Stimulated activated CD8-positive, alpha-beta memory T cell treated with anti-CD3 and anti-CD28 coated beads, Interleukin-7, amount 100 ng/mL, for 1 hour (primary cell): ENCODE data around the gene IFI27.
"Not testable (repeated sequence)": the region's sequence is repeated elsewhere in the genome, so short reads cannot be mapped to it uniquely, and the experiment has no call there.

ENCODE experiments used
- DNase-seq, 2 donors: peaks; one replicate each; pipeline ENCODE4 v3.0.0-alpha.2; 2020; ENCODE audit warnings: low read depth in 2 of 2

IFI27 gene

GRCh38 chr14:94110552-94111181 is at the start of gene IFI27:
TSS of gene IFI27 (plus strand) at chr14:94110736.
- DNase-seq: no peak

- DNase-seq: no peak
Observed at GRCh38 chr14:94062344-94062940, 48.1 kb upstream of the IFI27 start.

- DNase-seq: no peak
Observed at GRCh38 chr14:94066089-94066676, 44.4 kb upstream of the IFI27 start.

GRCh38 chr14:94072076-94072475 is 38.5 kb upstream of the IFI27 start:
- not testable (repeated sequence) for DNase-seq

GRCh38 chr14:94074534-94074933 is 36.0 kb upstream of the IFI27 start:
- DNase-seq: no peak

GRCh38 chr14:94075008-94075407 is 35.5 kb upstream of the IFI27 start:
- no peak for DNase-seq

- no peak for DNase-seq
Observed at GRCh38 chr14:94077111-94077821, 33.3 kb upstream of the IFI27 start.

- DNase-seq: no peak
Observed at GRCh38 chr14:94077823-94078222, 32.7 kb upstream of the IFI27 start.

- DNase-seq: no peak
Observed at GRCh38 chr14:94079891-94080620, 30.5 kb upstream of the IFI27 start.

GRCh38 chr14:94080621-94081385 is 29.7 kb upstream of the IFI27 start, which contains the start of the genes DDX24 and IFI27L1:
TSS of gene DDX24 (minus strand) at chr14:94081202. CDS start at chr14:94079742, 1,460 bp downstream.
TSS of gene IFI27L1 (plus strand) at chr14:94081310. CDS start at chr14:94096938, 15,628 bp downstream.
- DNase-seq: peak; percentile 90 to 94

- DNase-seq: no peak
Observed at GRCh38 chr14:94081386-94081820, 29.1 kb upstream of the IFI27 start.

- DNase-seq: no peak
Observed at GRCh38 chr14:94087891-94088290, 22.6 kb upstream of the IFI27 start.

- DNase-seq: no peak
Observed at GRCh38 chr14:94088516-94088915, 22.0 kb upstream of the IFI27 start.

- no peak for DNase-seq
Observed at GRCh38 chr14:94089479-94089878, 21.1 kb upstream of the IFI27 start.

- no peak for DNase-seq
Observed at GRCh38 chr14:94093418-94093817, 17.1 kb upstream of the IFI27 start.

- DNase-seq: no peak
Observed at GRCh38 chr14:94097091-94097490, 13.4 kb upstream of the IFI27 start.

- DNase-seq: no peak
Observed at GRCh38 chr14:94098326-94098992, 12.1 kb upstream of the IFI27 start.

- DNase-seq: no peak
Observed at GRCh38 chr14:94099006-94099405, 11.5 kb upstream of the IFI27 start.

GRCh38 chr14:94100847-94101246 is 9.7 kb upstream of the IFI27 start:
- DNase-seq: no peak

GRCh38 chr14:94101748-94102147 is 8.8 kb upstream of the IFI27 start:
- DNase-seq: no peak
